NCI-H128 (cell line): Measurements from ENCODE around the gene CFP.
A peak's percentile ranks its signal among the peaks of the same experiment; 100 is the strongest.

ENCODE experiments used
- DNase-seq: peaks from one replicate; lab custom pipeline; 2025; ENCODE audit not compliant: unreplicated experiment; lab: John Stamatoyannopoulos, UW

CFP gene

GRCh38 chrX:47638816-47639215, 9.1 kb upstream of the CFP start:
- DNase-seq = no peak

- no peak for DNase-seq
These were observed 7.9 kb upstream of the CFP start for GRCh38 chrX:47637546-47638195.

DNA sequence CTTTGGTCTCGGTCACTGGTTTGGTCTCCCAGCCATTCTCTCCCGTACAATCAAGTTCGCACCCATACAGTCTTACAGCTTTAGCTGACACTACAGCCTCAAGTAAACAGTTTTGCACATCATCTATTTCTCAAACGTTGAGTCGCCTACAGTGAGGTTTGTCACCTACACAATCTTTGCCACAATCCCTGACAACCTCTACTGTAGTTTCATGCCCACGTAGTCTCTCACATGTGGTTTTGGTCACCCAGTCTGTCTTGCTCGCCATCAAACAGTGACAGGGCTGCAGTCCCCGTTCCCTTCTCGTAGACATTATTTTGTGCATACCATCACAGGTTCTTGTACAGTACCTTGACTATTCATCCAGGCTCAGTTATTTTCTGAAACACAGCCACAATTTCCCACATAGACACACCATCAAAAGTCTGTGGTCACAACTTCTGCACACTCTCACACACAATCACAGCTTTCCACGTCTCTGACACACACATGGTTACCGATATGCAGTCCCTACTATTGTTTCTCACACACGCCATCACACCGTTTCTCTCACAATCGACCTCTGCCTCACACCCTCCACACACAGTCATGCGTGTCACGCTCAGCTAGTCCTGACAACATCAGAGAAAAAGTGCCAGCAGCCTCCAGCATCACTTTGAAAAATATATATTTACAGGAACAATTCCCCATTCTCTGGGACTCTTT, 5.3 kb upstream of the CFP start:
- DNase-seq = no peak

DNA sequence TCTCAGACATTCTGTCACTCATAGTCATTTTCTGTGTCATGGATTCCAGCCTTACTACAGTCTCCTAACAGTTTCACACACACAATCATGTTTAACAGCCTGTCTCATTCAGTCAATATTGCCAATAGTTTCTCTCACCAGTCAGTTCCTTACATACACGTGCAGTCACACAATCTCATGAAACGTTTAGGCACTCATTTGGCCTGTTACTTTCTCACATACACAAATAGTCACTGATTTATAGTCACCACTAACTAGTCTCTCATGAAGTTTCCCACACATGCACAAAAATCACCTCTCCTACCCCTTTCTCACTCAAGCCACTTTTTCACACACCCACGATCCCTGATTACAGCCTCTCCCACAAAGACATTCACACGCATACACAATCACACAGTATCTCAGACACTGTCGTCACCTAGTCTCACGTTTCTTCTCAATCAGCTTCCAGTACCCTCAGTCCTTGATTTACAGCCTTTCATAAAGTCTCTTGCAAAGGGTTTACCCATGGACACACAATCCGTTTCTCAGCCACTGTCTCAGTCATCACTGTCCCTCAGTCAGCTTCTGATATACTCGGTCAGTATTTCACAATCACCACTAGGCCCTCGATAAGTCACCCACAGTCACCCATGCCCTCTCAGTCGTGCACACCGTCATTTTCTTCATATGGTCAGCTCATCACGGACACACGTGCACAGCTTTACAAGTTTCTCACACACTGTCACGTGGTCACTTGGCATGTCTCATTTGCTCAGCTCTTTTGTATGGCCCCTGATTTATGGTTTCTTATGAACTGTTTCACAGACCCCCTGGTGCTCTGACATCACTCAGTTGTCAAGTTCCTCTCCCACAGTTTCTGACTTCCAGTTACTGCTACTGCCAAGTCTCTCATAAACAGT, 4.2 kb upstream of the CFP start:
- DNase-seq = no peak

- no peak for DNase-seq
These were observed 2.9 kb upstream of the CFP start for GRCh38 chrX:47632666-47633065.

GRCh38 chrX:47631676-47632075, 1.9 kb upstream of the CFP start:
- no peak for DNase-seq

- no peak for DNase-seq
These were observed 748 bp downstream of the CFP start for GRCh38 chrX:47628982-47629381.

GRCh38 chrX:47625365-47625764, 4.4 kb downstream of the CFP start:
- no peak for DNase-seq

DNA sequence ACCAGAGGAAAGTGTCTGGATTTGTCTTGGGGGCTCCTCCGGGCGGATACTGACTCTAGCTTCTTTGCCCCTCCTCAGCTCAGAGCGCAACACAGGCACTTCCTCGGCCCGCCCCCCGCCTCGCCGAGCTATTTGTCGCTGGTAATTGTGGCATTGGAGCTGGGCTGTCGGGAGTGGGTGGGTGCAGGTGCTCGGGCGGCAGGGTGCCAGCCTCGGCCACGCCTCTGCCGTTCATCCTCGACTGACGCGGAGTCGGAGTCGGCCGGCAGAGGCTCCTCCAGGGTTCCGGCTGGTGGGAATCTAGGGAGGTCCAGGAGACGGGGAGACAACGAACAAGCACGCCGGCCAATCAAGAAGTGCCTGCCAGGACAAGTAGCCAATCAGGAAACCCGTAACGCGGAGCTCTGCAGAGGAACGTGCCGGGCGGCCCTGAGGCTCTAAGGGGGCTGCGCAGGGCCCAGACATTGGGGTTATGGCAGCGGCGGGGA, 6.1 kb downstream of the CFP start:
- DNase-seq = peak; percentile 70

GRCh38 chrX:47621851-47622250, 7.9 kb downstream of the CFP start:
- no peak for DNase-seq

DNA sequence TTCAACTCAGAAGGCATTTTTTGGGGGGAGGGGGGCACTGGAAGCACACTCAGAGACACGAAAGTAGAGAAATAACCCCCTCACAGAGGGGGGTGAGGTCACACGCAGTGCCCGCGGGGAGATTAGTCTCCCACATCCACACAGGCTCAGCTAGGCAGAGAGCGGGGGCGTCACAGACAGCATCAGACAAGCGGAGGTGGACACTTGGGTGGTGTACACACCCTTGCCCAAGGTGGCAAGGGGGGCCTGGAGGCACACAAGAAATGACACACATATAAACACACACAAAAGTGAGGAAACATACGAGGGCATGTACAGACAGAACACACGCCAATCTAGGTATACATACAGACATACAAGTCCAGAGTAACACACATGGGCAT, 9.4 kb downstream of the CFP start:
- no peak for DNase-seq

- peak; percentile 53 for DNase-seq
These were observed 10.0 kb downstream of the CFP start, which contains the start of gene SYN1 for GRCh38 chrX:47619486-47620302. TSS of gene SYN1 (minus strand) at chrX:47619857. CDS start at chrX:47619728, 129 bp downstream.

DNA sequence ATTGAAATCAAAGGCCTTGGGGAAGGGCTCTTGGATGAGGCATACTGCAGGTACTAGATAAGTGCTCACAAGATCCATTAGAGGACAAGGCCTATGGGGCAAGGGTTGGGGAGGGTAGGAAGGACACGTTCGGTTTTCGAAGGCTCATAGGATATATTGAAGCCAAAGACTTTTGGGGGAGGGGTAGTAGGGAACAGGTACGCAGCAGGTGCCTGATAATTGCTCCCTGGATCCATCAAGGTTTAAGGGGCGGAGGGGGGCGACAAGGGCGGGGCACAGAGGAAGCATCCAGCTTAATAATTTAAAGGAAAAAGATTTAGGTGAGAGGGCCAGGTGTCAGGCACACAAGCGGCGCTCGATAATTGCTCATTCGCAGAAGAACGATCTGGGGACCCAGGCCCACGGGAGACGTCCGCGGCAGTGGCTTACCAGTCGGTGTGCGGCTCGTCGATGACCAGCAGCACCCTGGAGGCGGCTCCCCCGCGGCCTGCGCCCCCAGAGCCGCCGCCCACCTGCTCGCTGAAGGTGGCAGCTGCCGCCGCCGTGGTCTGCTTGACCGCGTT, 10.7 kb downstream of the CFP start:
- no peak for DNase-seq

DNA sequence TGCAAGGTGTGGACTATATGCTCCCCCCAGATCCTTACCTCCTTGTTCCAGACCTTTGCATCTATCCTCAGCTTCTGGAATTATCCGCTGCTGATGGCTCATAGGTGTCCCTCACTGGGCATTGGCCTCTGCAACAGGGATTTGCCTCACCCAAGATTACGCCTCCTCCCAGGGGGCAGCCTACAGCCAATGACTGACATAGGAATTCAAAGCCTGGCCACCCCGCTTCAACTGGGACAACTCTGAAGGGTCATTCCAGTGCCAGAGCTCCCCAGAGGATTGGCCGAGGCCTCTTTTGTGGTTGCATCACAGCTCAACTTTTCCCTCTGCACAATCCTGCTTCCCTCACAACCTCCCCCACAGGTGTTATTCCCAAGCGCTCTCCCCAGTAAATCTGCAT, 15.1 kb downstream of the CFP start:
- DNase-seq = no peak

GRCh38 chrX:47613082-47613481, 16.6 kb downstream of the CFP start:
- DNase-seq = no peak

- no peak for DNase-seq
These were observed 17.3 kb downstream of the CFP start for GRCh38 chrX:47612418-47612817.

DNA sequence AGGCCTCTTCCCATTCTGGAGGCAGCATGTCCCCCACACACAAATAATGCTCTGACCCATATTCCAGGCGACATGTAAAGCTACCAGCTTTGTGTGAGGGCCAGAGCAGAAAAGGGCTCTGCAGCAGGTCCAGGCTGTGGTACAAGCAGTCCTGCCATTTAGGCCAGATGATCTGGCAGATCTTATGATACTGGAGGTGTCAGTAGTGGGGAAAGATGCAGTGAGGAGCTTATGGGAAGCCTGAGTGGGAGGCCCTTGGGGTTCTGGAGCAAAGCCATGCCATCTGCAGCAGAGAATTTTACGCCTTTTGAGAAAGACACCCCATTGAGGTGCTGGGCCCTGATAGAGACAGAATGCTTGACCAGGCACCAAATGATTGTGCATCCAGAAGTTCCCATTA, 17.8 kb downstream of the CFP start:
- no peak for DNase-seq

DNA sequence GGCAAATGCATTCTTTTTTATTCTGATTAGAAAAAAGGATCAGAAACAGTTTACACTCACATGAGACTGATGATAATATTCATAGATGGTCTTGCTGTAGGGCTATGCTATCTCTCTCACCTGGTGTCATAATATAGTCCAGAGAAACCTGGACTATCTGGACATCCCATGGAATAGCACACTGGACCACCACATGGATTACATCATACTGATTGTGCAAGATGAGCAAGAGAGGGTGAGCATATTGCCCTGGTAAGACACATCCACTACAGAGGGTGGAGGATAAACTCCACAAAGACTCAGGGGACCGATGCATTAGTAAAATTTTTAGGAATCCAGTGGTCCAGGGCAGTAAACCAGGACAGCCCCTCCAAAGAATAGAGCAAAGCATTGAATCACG, 18.2 kb downstream of the CFP start:
- no peak for DNase-seq

DNA sequence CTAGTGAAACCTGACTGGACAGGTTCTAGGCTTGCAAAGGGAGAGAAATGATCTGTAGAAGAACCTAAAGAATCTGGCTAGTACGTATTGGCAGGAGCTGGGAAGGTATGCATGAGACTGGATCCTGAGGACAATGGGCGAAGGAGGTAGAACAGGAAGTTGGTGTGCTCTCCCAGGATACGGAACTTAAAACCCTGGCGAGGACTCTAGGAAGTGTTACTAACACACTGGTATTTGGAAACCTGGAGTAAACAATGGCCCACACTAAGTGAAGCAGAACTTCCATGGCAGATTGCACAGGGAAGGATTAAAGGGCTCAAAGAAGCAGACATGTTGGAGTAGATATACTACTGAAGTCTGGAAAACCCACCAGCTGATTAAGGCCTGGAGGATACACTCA, 19.2 kb downstream of the CFP start:
- no peak for DNase-seq

DNA sequence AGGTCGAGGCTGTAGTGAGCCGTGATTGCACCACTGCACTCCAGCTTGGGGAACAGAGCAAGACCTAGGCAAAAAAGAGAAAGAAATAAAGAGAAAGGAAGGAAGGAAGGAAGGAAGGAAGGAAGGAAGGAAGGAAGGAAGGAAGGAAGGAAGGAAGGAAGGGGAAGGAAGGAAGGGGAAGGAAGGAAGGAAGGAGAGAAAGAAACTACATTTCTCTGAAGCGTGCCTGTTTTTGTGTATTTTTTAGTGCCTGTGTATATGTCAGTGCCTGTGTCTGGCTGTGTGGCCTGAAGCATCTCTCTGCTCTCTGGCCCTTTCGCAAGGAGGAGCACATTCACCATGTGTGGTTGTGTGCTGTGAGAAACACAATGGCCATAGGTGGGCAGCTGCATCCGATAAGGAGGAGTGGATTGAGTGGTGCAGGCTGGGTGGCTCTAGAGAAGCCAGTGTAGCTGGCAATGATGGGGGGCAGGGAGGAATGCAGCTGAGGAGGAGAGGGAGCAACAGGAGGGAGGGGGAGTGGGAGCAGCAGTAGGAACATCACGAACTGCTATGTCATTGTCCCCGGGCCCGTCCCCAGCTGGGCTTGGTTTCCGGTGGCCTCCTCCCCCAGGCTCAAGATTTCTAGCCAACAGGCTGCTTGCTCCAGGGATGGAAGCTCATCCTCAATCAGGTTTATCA, 21.5 kb downstream of the CFP start:
- no peak for DNase-seq
